ENCODE data around the gene HADHA. TPM values are rescaled to one million over a fixed set of nuclear protein-coding genes. Genes with fewer than 3 reads are reported as not detected.
"Not testable (repeated sequence)": the region's sequence is repeated elsewhere in the genome, so short reads cannot be mapped to it uniquely, and the experiment has no call there.

HADHA gene
- total and polyA plus RNA-seq, 4 experiments from 2014 or later, result 89.1 to 126 (median 107) TPM

GRCh38 chr2:26170795-26171194 lies 73.6 kb downstream of the HADHA start:
- H3K9me3 Mint-ChIP-seq, result no peaks in the 10 kb centered on the region
- no peak for DNase-seq
- Histone ChIP-seq H3K9me3 (ENCODE audit: control insufficient read depth in 1 of 2, low read length in 2 of 2) (no peaks in the 10 kb centered on the region), H3K4me3 (ENCODE audit: low read length in 2 of 2) (no peak overlapping the region), H3K27me3 (ENCODE audit: insufficient read depth, low read length) (peaks cover 14% of the 10 kb centered on the region), H3K36me3 (ENCODE audit: insufficient read depth, low read length) (no peaks in the 10 kb centered on the region), H3K27ac (ENCODE audit: low read depth, low read length) (no peak overlapping the region), H3K4me1 (ENCODE audit: insufficient read depth, low read length) (peaks cover 12% of the 10 kb centered on the region)
- H3K27ac Mint-ChIP-seq, result peak overlapping the region in 1 of 7 donors; percentile 50
- H3K36me3 Mint-ChIP-seq, result peaks cover 0 to 1% of the 10 kb centered on the region in 2 donors
- POLR2A ChIA-PET (ENCODE audit: partially characterized antibody), result interaction anchor here (1.1 to 1.3 kb wide), 2 partner anchors 14 to 175 kb away, joined by 3 to 4 read pairs; no protein-coding TSS in a partner anchor
- H3K4me1 Mint-ChIP-seq, result peaks cover 3 to 19% (median 13%) of the 10 kb centered on the region in 4 donors
- intact Hi-C loops (cut with micrococcal nuclease), result no loop called here
- CTCF ChIA-PET (ENCODE audit: partially characterized antibody), result no interaction called here
- peak overlapping the region in 2 of 8 donors; percentile 12 to 46 for H3K4me3 Mint-ChIP-seq
- H3K27me3 Mint-ChIP-seq, result peaks cover 13 to 28% of the 10 kb centered on the region in 2 donors

GRCh38 chr2:26169681-26170414 lies 74.6 kb downstream of the HADHA start:
- Mint-ChIP-seq H3K27me3 (peaks cover 9 to 24% of the 10 kb centered on the region in 2 donors), H3K4me3 (peak overlapping the region in 2 of 8 donors; percentile 18 to 45), H3K9me3 (no peaks in the 10 kb centered on the region), H3K36me3 (peaks cover 0 to 1% of the 10 kb centered on the region in 2 donors), H3K27ac (no peak overlapping the region), H3K4me1 (peaks cover 3 to 18% (median 13%) of the 10 kb centered on the region in 4 donors)
- intact Hi-C loops (cut with micrococcal nuclease), result no loop called here
- Histone ChIP-seq H3K4me1 (ENCODE audit: insufficient read depth, low read length) (peaks cover 12% of the 10 kb centered on the region), H3K9me3 (ENCODE audit: control insufficient read depth in 1 of 2, low read length in 2 of 2) (no peaks in the 10 kb centered on the region), H3K27me3 (ENCODE audit: insufficient read depth, low read length) (peaks cover 14% of the 10 kb centered on the region), H3K4me3 (ENCODE audit: low read length in 2 of 2) (no peak overlapping the region), H3K36me3 (ENCODE audit: insufficient read depth, low read length) (no peaks in the 10 kb centered on the region), H3K27ac (ENCODE audit: low read depth, low read length) (no peak overlapping the region)
- ChIA-PET CTCF (ENCODE audit: partially characterized antibody) (interaction anchor here (0.6 kb wide), 1 partner anchor 219 kb away, joined by 3 read pairs; no protein-coding TSS in a partner anchor), POLR2A (ENCODE audit: partially characterized antibody) (interaction anchor here (1.1 kb wide), 1 partner anchor 15 kb away, joined by 4 read pairs; no protein-coding TSS in a partner anchor)
- DNase-seq, result no peak

GRCh38 chr2:26169226-26169625 lies 75.2 kb downstream of the HADHA start:
- CTCF ChIA-PET (ENCODE audit: partially characterized antibody), result no interaction called here
- H3K4me3 ChIP-seq (ENCODE audit: low read length in 2 of 2), result no peak overlapping the region
- DNase-seq, result no peak
- Mint-ChIP-seq H3K36me3 (peaks cover 0 to 1% of the 10 kb centered on the region in 2 donors), H3K4me1 (peaks cover under 1 to 13% (median 9%) of the 10 kb centered on the region in 4 donors), H3K27me3 (peaks cover 4 to 18% of the 10 kb centered on the region in 2 donors), H3K27ac (no peak overlapping the region), H3K4me3 (no peak overlapping the region), H3K9me3 (no peaks in the 10 kb centered on the region)
- peaks cover 10% of the 10 kb centered on the region for H3K27me3 ChIP-seq (ENCODE audit: insufficient read depth, low read length)
- no peaks in the 10 kb centered on the region for H3K9me3 ChIP-seq (ENCODE audit: control insufficient read depth in 1 of 2, low read length in 2 of 2)
- intact Hi-C loops (cut with micrococcal nuclease), result no loop called here
- H3K36me3 ChIP-seq (ENCODE audit: insufficient read depth, low read length), result no peaks in the 10 kb centered on the region
- H3K27ac ChIP-seq (ENCODE audit: low read depth, low read length), result no peak overlapping the region
- POLR2A ChIA-PET (ENCODE audit: partially characterized antibody), result no interaction called here
- H3K4me1 ChIP-seq (ENCODE audit: insufficient read depth, low read length), result peaks cover 11% of the 10 kb centered on the region

GRCh38 chr2:26168785-26169184 lies 75.6 kb downstream of the HADHA start:
- POLR2A ChIA-PET (ENCODE audit: partially characterized antibody), result no interaction called here
- no peak overlapping the region for H3K27ac ChIP-seq (ENCODE audit: low read depth, low read length)
- no peak overlapping the region for H3K4me3 ChIP-seq (ENCODE audit: low read length in 2 of 2)
- H3K4me1 ChIP-seq (ENCODE audit: insufficient read depth, low read length), result peaks cover 6% of the 10 kb centered on the region
- Mint-ChIP-seq H3K27me3 (peaks cover 3 to 17% of the 10 kb centered on the region in 2 donors), H3K36me3 (peaks cover 0 to 1% of the 10 kb centered on the region in 2 donors), H3K4me3 (no peak overlapping the region), H3K4me1 (peaks cover 0 to 11% (median 8%) of the 10 kb centered on the region in 4 donors), H3K27ac (no peak overlapping the region), H3K9me3 (no peaks in the 10 kb centered on the region)
- H3K9me3 ChIP-seq (ENCODE audit: control insufficient read depth in 1 of 2, low read length in 2 of 2), result no peaks in the 10 kb centered on the region
- H3K36me3 ChIP-seq (ENCODE audit: insufficient read depth, low read length), result no peaks in the 10 kb centered on the region
- DNase-seq, result no peak
- intact Hi-C loops (cut with micrococcal nuclease), result no loop called here
- peaks cover 6% of the 10 kb centered on the region for H3K27me3 ChIP-seq (ENCODE audit: insufficient read depth, low read length)
- CTCF ChIA-PET (ENCODE audit: partially characterized antibody), result no interaction called here

GRCh38 chr2:26166541-26166940 lies 77.9 kb downstream of the HADHA start:
- not testable (repeated sequence) for H3K27ac Mint-ChIP-seq, H3K36me3 Mint-ChIP-seq
- CTCF ChIA-PET (ENCODE audit: partially characterized antibody), result interaction anchor here (1.0 kb wide), 1 partner anchor 18 kb away, joined by 3 read pairs; no protein-coding TSS in a partner anchor

GRCh38 chr2:26165403-26165802 lies 79.0 kb downstream of the HADHA start:
- Histone ChIP-seq H3K4me3 (ENCODE audit: low read length in 2 of 2) (no peak overlapping the region), H3K9me3 (ENCODE audit: control insufficient read depth in 1 of 2, low read length in 2 of 2) (no peaks in the 10 kb centered on the region), H3K27ac (ENCODE audit: low read depth, low read length) (no peak overlapping the region), H3K36me3 (ENCODE audit: insufficient read depth, low read length) (no peaks in the 10 kb centered on the region), H3K27me3 (ENCODE audit: insufficient read depth, low read length) (no peaks in the 10 kb centered on the region), H3K4me1 (ENCODE audit: insufficient read depth, low read length) (no peaks in the 10 kb centered on the region)
- Mint-ChIP-seq H3K27me3 (peaks cover 0 to 4% of the 10 kb centered on the region in 2 donors), H3K4me1 (no peaks in the 10 kb centered on the region), H3K36me3 (no peaks in the 10 kb centered on the region), H3K27ac (no peak overlapping the region), H3K4me3 (no peak overlapping the region), H3K9me3 (no peaks in the 10 kb centered on the region)
- no peak for DNase-seq
- POLR2A ChIA-PET (ENCODE audit: partially characterized antibody), result interaction anchor here (0.6 kb wide), 1 partner anchor 161 kb away, joined by 3 read pairs; no protein-coding TSS in a partner anchor
- CTCF ChIA-PET (ENCODE audit: partially characterized antibody), result no interaction called here
- intact Hi-C loops (cut with micrococcal nuclease), result no loop called here

More at GRCh38 chr2:26166541-26166940, 77.9 kb downstream of the HADHA start:
- H3K36me3 ChIP-seq (ENCODE audit: insufficient read depth, low read length); DNase-seq; H3K4me3 ChIP-seq (ENCODE audit: low read length in 2 of 2); H3K9me3 Mint-ChIP-seq; H3K4me1 Mint-ChIP-seq; H3K4me1 ChIP-seq (ENCODE audit: insufficient read depth, low read length); H3K9me3 ChIP-seq (ENCODE audit: control insufficient read depth in 1 of 2, low read length in 2 of 2); H3K27ac ChIP-seq (ENCODE audit: low read depth, low read length); intact Hi-C loops (cut with micrococcal nuclease); H3K27me3 Mint-ChIP-seq; POLR2A ChIA-PET (ENCODE audit: partially characterized antibody); H3K27me3 ChIP-seq (ENCODE audit: insufficient read depth, low read length); H3K4me3 Mint-ChIP-seq: not testable (repeated sequence)

- no peak for DNase-seq
- Mint-ChIP-seq H3K36me3 (no peaks in the 10 kb centered on the region), H3K4me3 (no peak overlapping the region), H3K27ac (no peak overlapping the region), H3K27me3 (peaks cover 0 to 4% of the 10 kb centered on the region in 2 donors), H3K9me3 (no peaks in the 10 kb centered on the region), H3K4me1 (no peaks in the 10 kb centered on the region)
- no peaks in the 10 kb centered on the region for H3K27me3 ChIP-seq (ENCODE audit: insufficient read depth, low read length)
- no peaks in the 10 kb centered on the region for H3K36me3 ChIP-seq (ENCODE audit: insufficient read depth, low read length)
- intact Hi-C loops (cut with micrococcal nuclease), result no loop called here
- H3K4me3 ChIP-seq (ENCODE audit: low read length in 2 of 2), result no peak overlapping the region
- no peaks in the 10 kb centered on the region for H3K9me3 ChIP-seq (ENCODE audit: control insufficient read depth in 1 of 2, low read length in 2 of 2)
- H3K4me1 ChIP-seq (ENCODE audit: insufficient read depth, low read length), result no peaks in the 10 kb centered on the region
- no peak overlapping the region for H3K27ac ChIP-seq (ENCODE audit: low read depth, low read length)
- ChIA-PET CTCF (ENCODE audit: partially characterized antibody) (no interaction called here), POLR2A (ENCODE audit: partially characterized antibody) (no interaction called here)
These were observed 79.7 kb downstream of the HADHA start for GRCh38 chr2:26164641-26165211.

Measured in CD4-positive, alpha-beta memory T cell (primary cell).